Neural cell (in vitro differentiated cells): ENCODE results near the gene ALDH3B2. TPM values are rescaled to one million over a fixed set of nuclear protein-coding genes. Genes with fewer than 3 reads are reported as not detected.
A peak's percentile ranks its signal among the peaks of the same experiment; 100 is the strongest.

Experiments used
- H2AFZ ChIP-seq: fragments of 200-600, 300-800 bp; sonication (generic), shearing (Covaris generic); 2 replicates; pipeline ENCODE4 v1.6.0; 2014; ENCODE audit warnings: low read depth, mild to moderate bottlenecking, antibody characterized with exemption, low read length, moderate library complexity
- H3F3A ChIP-seq: fragments of 200-600 bp; shearing (Covaris generic); 2 replicates; pipeline ENCODE4 v1.6.1; 2016; ENCODE audit warnings: mild to moderate bottlenecking, moderate library complexity, mixed read lengths, antibody characterized with exemption, low read length; ENCODE audit not compliant: insufficient read depth, poor library complexity, severe bottlenecking
- H3K27ac ChIP-seq: fragments of 200-600, 300-800 bp; sonication (generic), shearing (Covaris generic); 2 replicates; pipeline ENCODE4 v1.5.1; 2014; ENCODE audit warnings: mild to moderate bottlenecking, low read length, moderate library complexity
- H3K27me3 ChIP-seq: fragments of 300-800, 200-600 bp; sonication (generic), shearing (Covaris generic); 2 replicates; pipeline ENCODE4 v1.6.0; 2014; ENCODE audit warnings: mild to moderate bottlenecking, low read depth, low read length, moderate library complexity; ENCODE audit not compliant: insufficient read depth
- H3K36me3 ChIP-seq: fragments of 300-800, 200-600 bp; sonication (generic), shearing (Covaris generic); 2 replicates; pipeline ENCODE4 v1.5.1; 2014; ENCODE audit warnings: mild to moderate bottlenecking, antibody characterized with exemption, low read length, moderate library complexity; ENCODE audit not compliant: insufficient read depth
- H3K4me2 ChIP-seq: fragments of 300-800, 200-600 bp; sonication (generic), shearing (Covaris generic); 2 replicates; pipeline ENCODE4 v1.6.0; 2014; ENCODE audit warnings: mild to moderate bottlenecking, low read length
- H3K4me3 ChIP-seq: fragments of 300-800, 200-600 bp; sonication (generic), shearing (Covaris generic); 2 replicates; pipeline ENCODE4 v1.5.1; 2014; ENCODE audit warnings: mild to moderate bottlenecking, low read length, moderate library complexity
- H3K79me2 ChIP-seq: fragments of 200-600 bp; shearing (Covaris generic); replicated peaks from 2 replicates; pipeline ENCODE4 v1.6.0; 2014; ENCODE audit warnings: mild to moderate bottlenecking, low read length, moderate library complexity; ENCODE audit not compliant: insufficient read depth
- H3K9ac ChIP-seq: fragments of 300-800, 200-600 bp; sonication (generic), shearing (Covaris generic); 2 replicates; pipeline ENCODE4 v1.6.1; 2016; ENCODE audit warnings: mild to moderate bottlenecking, low read length, mixed read lengths
- H3K9me2 ChIP-seq: fragments of 200-600 bp; shearing (Covaris generic); 2 replicates; pipeline ENCODE4 v1.6.1; 2016; ENCODE audit warnings: mild to moderate bottlenecking, low read length, mixed read lengths; ENCODE audit not compliant: insufficient read depth
- H3K9me3 ChIP-seq: fragments of 200-600, 300-800 bp; sonication (generic), shearing (Covaris generic); 2 replicates; pipeline ENCODE4 v1.6.1; 2016; ENCODE audit warnings: mild to moderate bottlenecking, mixed run types, low read length, moderate library complexity, mixed read lengths
- H4K20me1 ChIP-seq: fragments of 200-600 bp; shearing (Covaris generic); 2 replicates; pipeline ENCODE4 v1.6.1; 2016; ENCODE audit warnings: mild to moderate bottlenecking, mixed run types; ENCODE audit not compliant: insufficient read depth
- CTCF ChIP-seq: fragments of 450-650 bp; IDR thresholded peaks from 2 replicates; pipeline ENCODE4 v1.5.1; 2014; ENCODE audit warnings: antibody characterized with exemption, mild to moderate bottlenecking, moderate library complexity; ENCODE audit not compliant: poor library complexity, severe bottlenecking
- EP300 ChIP-seq: fragments of 450-650 bp; conservative IDR thresholded peaks from 2 replicates; pipeline ENCODE4 v1.6.1; 2014; ENCODE audit warnings: antibody characterized with exemption, mild to moderate bottlenecking, moderate library complexity; ENCODE audit not compliant: poor library complexity, severe bottlenecking
- EZH2 ChIP-seq: fragments of 200-600, 300-800 bp; shearing (Covaris generic), sonication (generic); IDR thresholded peaks from 2 replicates; pipeline ENCODE4 v1.6.1; 2014; ENCODE audit warnings: antibody characterized with exemption, low read length, borderline replicate concordance, mild to moderate bottlenecking; ENCODE audit not compliant: insufficient read depth, poor library complexity, severe bottlenecking
- MXI1 ChIP-seq: fragments of 450-650 bp; conservative IDR thresholded peaks from 2 replicates; pipeline ENCODE4 v1.6.1; 2014; ENCODE audit warnings: antibody characterized with exemption, mild to moderate bottlenecking; ENCODE audit not compliant: poor library complexity, severe bottlenecking
- POLR2AphosphoS5 ChIP-seq: IDR thresholded peaks from 2 replicates; pipeline ENCODE4 v1.6.1; 2012
- RAD21 ChIP-seq: fragments of 450-650 bp; conservative IDR thresholded peaks from 2 replicates; pipeline ENCODE4 v1.6.1; 2014; ENCODE audit warnings: antibody characterized with exemption, mild to moderate bottlenecking, moderate library complexity
- REST ChIP-seq: IDR thresholded peaks from 2 replicates; pipeline ENCODE4 v1.6.1; 2012; ENCODE audit warnings: borderline replicate concordance
- SMC3 ChIP-seq: fragments of 450-650 bp; conservative IDR thresholded peaks from 2 replicates; pipeline ENCODE4 v1.6.1; 2014; ENCODE audit warnings: antibody characterized with exemption, mild to moderate bottlenecking, moderate library complexity; ENCODE audit not compliant: poor library complexity
- TAF1 ChIP-seq: IDR thresholded peaks from 2 replicates; pipeline ENCODE4 v1.6.1; 2012; ENCODE audit warnings: low read depth
- polyA plus RNA-seq: library from polyadenylated mRNA; depleted of rRNA; stranded (reverse); fragments of >200 nt; gene quantifications from 2 replicates; pipeline ENCODE4 v1.2.3, GENCODE V29; 2014

The ALDH3B2 gene
- polyA plus RNA-seq, 1 donor from 2014 or later = not detected

GRCh38 chr11:67614730-67615714, 59.4 kb downstream of the ALDH3B2 start:
- no peak for TF ChIP-seq POLR2AphosphoS5
- no peak for TF ChIP-seq REST
- TF ChIP-seq SMC3 = no peak
- no peak for TF ChIP-seq CTCF
- TF ChIP-seq EP300 = no peak
- no peak for TF ChIP-seq TAF1
- TF ChIP-seq MXI1 = no peak
- no peak for TF ChIP-seq RAD21
- TF ChIP-seq EZH2 = no peak
- Histone ChIP-seq H3K4me2 (no peak overlapping the region), H3K27ac (no peak overlapping the region)

DNA sequence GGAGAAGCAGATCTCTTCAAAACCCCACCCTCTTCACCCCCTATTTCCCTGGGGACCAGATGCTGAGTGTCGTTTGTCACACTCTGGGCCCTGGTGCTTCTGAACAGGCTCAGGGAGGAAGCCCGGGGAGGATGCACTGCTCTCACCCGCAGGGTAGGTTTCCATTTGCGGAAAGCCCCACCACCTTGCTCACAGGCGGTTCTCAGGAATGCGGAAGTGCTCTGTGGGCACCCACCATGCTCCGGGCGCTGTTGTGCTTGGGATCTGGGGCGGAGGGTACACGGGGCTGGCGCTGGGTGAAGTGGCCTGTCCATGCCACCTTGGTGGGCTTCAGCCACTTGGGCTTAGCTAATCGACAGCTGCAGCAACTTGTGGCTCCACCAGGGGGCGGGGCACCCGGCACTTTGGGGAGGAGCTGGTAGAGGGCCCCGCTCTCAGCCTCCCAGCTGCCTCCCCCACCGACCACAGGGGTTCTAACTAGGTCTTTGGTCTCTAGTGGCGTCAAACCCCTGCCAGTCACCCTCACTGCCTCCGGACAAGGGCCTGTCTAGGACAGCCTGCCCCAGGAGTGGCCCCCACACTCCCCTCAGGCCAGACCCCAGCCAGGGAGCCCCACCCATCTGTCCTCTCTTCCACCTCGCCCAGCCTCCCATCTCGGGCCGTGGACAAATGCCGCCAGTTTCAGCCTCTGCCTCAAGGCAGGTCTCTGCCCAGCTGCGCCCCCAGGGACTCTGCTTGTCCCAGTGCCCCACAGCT, 60.3 kb downstream of the ALDH3B2 start:
- Histone ChIP-seq H3K9me2 (no peaks in the 10 kb centered on the region), H4K20me1 (no peaks in the 10 kb centered on the region), H3F3A (no peaks in the 10 kb centered on the region), H2AFZ (no peak overlapping the region), H3K9ac (no peak overlapping the region), H3K27me3 (no peaks in the 10 kb centered on the region), H3K4me2 (no peak overlapping the region), H3K36me3 (no peaks in the 10 kb centered on the region), H3K4me3 (no peak overlapping the region), H3K27ac (no peak overlapping the region), H3K79me2 (no peaks in the 10 kb centered on the region), H3K9me3 (no peaks in the 10 kb centered on the region)
- TF ChIP-seq SMC3 (peak; percentile 66), MXI1 (no peak), REST (no peak), TAF1 (no peak), EP300 (no peak), RAD21 (peak; percentile 26), CTCF (peak; percentile 61)

More at GRCh38 chr11:67614730-67615714, 59.4 kb downstream of the ALDH3B2 start:
- no peaks in the 10 kb centered on the region for H4K20me1 ChIP-seq
- H3K9ac ChIP-seq = no peak overlapping the region
- H3K9me2 ChIP-seq = no peaks in the 10 kb centered on the region
- no peaks in the 10 kb centered on the region for H3K27me3 ChIP-seq
- H3K36me3 ChIP-seq = no peaks in the 10 kb centered on the region
- H3K4me3 ChIP-seq = no peak overlapping the region
- no peaks in the 10 kb centered on the region for H3K9me3 ChIP-seq
- no peak overlapping the region for H2AFZ ChIP-seq
- H3F3A ChIP-seq = no peaks in the 10 kb centered on the region
- H3K79me2 ChIP-seq = no peaks in the 10 kb centered on the region
